SKM-1 (cell line): ENCODE data around the gene LDLR.

ENCODE experiments used
- DNase-seq: peaks from one replicate; lab custom pipeline; 2025; ENCODE audit not compliant: unreplicated experiment; lab: John Stamatoyannopoulos, UW

The LDLR gene

DNA sequence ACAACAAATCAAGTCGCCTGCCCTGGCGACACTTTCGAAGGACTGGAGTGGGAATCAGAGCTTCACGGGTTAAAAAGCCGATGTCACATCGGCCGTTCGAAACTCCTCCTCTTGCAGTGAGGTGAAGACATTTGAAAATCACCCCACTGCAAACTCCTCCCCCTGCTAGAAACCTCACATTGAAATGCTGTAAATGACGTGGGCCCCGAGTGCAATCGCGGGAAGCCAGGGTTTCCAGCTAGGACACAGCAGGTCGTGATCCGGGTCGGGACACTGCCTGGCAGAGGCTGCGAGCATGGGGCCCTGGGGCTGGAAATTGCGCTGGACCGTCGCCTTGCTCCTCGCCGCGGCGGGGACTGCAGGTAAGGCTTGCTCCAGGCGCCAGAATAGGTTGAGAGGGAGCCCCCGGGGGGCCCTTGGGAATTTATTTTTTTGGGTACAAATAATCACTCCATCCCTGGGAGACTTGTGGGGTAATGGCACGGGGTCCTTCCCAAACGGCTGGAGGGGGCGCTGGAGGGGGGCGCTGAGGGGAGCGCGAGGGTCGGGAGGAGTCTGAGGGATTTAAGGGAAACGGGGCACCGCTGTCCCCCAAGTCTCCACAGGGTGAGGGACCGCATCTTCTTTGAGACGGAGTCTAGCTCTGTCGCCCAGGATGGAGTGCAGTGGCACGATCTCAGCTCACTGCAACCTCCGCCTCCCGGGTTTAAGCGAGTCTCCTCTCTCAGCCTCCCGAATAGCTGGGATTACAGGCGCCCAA is at the start of gene LDLR:
Gene LDLR, plus strand, starts transcription at position 210 of the 760 bp plus-strand sequence. Its CDS starts 86 bp downstream, at position 296.
- DNase-seq: peak; percentile 98

DNA sequence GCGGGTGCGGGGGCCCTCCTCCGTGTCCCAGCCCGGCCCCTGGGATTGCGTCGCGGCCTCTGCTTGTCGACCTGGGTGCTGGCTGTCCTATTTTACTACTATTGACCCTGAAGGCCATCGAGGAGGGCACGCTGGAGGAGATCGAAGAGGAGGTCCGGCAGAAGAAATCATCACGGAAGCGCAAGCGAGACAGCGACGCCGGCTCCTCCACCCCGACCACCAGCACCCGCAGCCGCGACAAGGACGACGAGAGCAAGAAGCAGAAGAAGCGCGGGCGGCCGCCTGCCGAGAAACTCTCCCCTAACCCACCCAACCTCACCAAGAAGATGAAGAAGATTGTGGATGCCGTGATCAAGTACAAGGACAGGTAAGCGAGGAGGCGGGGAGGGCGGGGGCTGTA is 48.1 kb upstream of the LDLR start:
- no peak for DNase-seq

DNA sequence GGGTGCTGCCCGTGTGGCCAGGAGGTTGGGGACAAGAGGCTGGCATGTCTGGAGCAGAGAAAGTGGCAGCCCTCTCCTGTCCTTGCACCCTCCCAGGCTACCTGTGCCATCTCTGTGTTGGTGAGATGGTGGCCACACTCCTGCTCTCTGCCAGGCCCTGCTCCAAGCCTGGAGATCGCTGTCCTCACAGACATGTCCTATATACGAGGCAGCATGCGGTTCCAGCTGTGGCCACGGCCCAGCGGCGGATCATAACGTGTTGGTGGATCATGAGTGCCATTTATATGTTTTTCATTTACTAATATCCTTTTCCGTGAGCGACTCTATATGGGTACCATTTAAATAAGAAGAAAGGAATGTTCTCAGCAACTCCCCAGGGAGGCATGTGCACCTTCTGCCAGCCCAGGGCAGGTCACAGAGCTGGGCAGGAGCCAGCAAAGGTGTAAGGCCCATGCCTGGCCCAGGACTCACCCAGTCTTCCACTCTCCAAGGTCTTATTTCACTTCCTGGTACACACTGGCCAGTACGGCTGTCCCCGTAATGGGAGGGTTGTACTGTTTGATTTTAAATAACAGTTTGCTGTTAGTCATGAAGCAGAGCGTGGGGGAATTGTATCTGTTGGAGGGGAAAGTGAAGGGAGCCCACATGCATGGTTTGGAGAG is 47.2 kb upstream of the LDLR start:
- DNase-seq: no peak

DNA sequence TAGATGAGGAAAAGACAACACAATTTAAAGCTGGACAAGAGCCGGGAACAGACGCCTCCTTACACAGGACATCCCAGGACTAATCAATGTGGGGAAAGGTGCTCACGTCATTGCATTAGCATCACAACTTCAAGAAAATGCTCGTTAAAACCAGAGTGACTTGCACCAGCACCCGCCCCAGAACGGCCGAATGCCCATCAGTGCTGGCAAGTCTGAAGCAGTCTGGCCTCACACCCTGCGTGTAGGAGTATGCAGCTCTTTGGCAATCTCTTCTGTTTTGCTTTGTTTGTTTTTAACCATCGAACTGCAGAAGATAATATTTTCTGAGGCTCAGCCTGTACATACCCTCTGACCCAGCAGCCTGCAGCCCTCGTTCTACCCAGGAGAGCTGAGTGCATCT is 44.8 kb upstream of the LDLR start:
- DNase-seq: no peak

DNA sequence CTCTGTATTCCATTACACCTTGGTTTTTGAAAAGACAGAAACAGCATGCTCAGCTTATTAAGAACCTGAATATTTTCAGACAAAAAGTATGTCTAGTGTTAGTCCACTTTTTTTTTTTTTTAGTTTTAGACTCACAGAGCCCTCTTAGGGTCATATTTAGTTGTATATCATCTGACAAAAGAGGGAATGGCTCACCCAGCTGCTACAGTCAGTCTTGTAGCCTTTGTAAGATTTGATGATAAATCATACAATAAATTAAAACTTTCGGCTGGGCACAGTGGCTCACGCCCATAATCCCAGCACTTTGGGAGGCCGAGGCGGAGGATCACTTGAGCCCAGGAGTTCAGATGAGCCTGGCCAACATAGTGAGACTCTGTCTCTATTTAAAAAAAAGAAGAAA is 43.7 kb upstream of the LDLR start:
- no peak for DNase-seq

DNA sequence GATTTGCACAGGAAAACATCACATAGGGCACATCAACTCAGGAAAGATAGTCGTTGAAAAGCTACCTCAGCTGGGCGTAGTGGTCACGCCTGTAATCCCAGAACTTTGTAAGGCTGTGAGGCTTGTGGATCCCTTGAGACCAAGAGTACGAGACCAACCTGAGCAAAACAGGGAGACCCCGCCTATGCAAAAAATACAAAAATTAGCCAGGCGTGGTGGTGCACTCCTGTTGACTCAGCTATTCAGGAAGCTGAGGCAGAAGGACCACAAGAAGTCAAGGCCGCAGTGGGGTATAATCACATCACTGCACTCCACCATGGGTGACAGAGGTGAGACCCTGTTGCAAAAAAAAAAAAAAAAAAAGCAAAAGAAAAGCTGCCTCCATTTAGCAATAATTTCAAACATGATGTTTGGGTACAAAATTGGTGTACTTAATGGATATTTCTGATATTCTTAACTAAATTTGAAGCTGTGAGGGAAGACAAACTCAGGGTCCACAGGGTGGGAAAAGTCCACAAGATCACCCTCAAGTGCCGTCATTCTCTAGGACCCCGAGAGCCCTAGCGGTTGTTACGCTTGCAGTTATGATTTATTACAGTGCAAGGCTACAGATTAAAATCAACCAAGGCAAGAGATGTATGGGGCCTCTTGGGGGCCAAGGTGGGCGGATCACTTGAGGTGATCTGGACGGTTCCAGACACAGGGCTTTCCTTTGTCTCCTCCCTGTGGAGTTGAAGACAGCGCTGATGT is 42.5 kb upstream of the LDLR start:
- no peak for DNase-seq

DNA sequence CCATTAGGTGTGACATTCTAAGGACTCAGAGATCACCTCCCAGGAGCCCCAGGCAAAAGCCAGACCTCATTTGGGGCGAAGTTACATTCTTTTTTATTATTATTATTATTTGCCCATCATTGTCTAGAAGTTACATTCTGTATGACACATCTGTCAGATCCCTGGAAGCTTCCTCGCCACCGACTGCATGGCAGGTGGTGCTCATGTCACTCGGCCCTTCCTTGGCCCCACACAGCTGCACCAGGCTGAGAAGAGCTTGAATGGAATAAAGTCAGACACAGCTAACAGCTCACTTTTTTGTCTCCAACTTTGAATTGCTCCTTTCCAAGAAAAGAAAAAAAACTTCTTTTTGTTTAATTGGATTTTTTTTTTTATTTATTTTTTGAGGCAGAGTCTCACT is 41.4 kb upstream of the LDLR start:
- no peak for DNase-seq

DNA sequence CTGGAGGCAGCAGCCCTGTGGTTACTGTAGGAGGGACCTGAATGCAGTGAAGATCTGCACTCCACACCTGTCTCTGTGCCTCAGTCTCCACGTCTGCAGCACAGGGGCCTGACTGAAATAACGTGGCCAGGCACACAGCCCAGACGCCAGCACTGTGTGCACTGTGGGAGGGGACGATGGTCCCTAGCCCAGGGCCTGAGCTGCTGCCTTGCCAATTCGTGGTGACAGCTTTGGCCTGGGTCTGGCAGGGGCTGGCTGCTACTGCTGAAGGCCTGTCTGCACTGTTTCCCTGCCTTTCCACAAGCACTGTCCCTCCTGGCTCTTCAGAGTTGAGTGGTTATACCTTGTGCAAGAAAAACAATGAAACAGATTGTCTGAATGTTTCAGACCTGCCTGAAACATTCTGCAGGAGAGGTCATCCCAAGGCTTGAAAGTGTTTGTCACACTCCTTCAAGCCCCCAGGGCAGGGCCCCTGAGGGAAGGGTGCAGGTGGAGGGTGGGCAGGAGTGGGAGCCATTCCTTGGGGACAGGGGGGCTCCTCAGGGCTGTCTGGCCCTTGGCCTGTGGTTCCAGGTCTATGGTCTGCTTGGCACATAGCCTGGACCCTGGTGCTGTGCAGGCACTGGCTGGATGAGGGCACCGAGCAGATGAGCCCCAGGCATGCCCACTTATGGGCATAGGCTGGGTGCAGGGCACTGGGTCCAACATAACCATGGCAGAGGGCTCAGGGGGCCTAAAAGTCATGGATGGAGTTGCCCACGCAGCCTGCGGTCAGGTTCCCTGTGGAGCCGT is 38.7 kb upstream of the LDLR start:
- no peak for DNase-seq

DNA sequence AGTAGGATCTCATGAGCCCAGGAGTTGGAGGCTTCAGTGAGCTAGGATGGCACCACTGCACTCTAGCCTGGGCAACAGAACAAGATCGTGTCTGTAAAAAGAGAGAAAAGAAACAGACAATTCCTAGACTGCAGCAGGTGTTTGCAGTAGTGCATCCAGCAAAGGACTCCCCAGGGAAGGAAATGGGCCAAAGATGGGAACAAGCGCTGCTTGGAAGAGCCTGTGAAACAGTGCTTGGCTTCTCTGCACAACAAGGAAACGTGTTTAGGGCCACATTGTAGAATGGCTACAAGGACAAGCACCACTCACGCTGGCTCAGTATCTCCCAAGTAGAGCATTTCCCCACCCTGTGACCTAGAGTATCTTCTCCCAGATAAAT is 35.5 kb upstream of the LDLR start:
- no peak for DNase-seq

DNA sequence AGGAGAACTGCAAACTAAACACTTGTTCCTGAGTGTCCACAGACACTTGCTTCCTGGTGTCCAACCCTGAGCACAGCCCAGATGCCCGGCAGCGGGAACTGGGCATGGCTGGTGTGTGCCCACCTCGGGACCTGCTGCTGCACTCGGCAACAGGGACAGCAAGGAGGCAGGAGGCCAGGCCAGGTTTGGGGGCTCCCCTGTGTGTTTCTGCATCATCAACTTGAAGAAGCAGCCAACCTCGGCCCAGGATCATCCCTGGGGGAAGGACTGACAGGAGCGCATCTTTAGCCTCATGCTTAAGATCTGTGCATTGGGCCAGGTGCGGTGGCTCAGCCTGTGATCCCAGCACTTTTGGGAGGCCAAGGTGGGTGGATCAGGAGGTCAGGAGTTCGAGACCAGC is 35.1 kb upstream of the LDLR start:
- no peak for DNase-seq

DNA sequence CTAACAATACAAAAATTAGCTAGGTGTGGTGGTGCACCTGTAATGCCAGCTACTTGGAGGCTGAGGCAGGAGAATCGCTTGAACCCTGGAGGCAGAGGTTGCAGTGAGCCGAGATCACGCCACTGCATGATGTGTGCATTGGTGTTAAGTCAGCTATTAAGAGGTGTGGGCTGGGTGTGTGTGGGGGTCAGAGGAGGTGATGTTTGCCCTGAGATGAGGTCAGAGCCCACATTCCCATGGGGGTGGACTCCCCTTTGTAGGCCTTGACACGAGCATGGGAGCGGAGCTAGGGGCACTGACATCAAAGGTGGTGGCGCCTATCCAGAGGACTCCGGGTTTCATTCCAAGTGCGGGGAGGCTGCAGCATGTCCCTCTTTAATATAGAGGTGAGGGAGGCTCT is 34.6 kb upstream of the LDLR start:
- no peak for DNase-seq

DNA sequence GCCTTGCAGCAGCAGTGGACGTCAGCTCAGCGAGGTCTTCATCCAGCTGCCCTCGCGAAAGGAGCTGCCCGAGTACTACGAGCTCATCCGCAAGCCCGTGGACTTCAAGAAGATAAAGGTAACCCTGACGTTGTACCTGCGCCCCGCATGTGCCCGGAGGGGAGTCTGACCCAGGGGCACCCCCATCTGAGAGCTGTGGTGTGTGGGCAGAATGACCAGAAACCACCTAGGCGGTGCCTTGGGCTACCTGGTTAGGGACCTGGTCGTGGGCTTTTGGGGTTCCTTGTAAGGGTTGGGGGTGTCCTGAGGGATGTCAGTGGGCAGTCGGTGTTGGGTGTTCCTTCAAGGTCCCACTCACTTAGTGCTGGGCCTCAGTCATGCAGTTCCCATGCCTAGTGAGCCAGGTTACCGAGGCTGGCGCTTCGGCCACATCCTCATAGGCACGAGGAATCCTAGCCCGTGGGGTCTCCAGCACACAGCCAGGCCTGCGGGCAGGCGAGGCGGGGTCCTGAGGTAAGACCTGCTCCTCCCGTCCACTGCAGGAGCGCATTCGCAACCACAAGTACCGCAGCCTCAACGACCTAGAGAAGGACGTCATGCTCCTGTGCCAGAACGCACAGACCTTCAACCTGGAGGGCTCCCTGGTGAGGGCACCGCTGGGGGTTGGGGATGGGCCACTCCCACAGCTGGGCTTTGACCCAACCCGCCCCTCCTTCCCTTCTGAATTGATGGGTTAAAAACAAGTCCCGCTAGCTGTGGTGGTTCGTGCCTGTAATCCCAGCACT is 30.8 kb upstream of the LDLR start:
- DNase-seq: no peak

DNA sequence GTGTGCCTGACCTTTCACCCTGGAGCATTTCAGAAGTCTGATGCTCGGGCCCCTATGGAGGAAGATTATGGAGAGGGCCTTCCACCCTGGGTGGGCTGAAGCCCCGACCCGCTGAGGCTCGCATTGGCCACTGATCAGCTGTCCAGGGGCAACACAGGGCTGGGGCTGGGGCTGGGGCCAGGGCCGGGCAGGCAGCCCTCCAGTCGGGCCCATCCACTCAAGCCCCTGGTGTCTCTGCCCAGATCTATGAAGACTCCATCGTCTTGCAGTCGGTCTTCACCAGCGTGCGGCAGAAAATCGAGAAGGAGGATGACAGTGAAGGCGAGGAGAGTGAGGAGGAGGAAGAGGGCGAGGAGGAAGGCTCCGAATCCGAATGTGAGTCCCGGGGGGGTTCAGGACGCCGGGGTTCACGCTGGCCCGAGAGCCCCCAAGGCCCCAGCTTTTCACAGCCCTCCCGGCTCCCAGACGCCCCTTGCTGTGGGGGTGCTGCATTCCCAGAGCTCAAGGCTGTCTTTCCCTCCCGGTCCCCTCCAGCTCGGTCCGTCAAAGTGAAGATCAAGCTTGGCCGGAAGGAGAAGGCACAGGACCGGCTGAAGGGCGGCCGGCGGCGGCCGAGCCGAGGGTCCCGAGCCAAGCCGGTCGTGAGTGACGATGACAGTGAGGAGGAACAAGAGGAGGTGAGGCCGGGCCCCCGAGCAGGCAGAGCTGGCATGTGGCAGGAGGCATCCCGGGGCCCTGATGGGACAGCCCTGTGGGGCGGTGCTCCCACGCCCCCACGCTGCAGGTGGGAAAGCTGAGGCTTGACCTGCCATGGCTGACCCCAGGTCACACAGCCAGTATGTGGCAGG is 29.5 kb upstream of the LDLR start:
- DNase-seq: no peak

DNA sequence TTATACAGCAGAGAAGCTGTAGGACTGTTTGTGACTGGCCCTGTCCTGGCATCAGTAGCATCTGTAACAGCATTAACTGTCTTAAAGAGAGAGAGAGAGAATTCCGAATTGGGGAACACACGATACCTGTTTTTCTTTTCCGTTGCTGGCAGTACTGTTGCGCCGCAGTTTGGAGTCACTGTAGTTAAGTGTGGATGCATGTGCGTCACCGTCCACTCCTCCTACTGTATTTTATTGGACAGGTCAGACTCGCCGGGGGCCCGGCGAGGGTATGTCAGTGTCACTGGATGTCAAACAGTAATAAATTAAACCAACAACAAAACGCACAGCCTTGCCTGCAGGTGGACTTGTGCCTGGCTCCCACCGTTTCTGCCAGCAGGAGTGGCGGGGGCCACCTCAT is 27.3 kb upstream of the LDLR start:
- no peak for DNase-seq

DNA sequence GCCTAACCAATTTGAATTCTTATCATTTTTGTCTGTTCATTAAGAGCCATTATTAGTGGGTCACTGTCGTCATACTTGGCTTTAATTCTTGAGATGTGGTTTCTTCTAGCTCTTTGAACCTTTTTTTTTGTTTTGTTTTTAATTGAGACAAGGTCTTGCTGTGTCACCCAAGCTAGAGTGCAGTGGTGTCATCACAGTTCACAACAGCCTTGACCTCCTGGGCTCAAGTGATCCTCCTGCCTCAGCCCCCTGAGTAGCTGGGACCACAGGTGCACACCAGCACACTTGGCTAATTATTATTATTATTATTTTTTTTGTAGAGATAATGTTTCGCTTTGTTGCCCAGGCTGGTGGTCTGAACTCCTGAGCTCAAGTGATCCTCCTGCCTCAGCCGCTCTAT is 25.8 kb upstream of the LDLR start:
- DNase-seq: no peak

DNA sequence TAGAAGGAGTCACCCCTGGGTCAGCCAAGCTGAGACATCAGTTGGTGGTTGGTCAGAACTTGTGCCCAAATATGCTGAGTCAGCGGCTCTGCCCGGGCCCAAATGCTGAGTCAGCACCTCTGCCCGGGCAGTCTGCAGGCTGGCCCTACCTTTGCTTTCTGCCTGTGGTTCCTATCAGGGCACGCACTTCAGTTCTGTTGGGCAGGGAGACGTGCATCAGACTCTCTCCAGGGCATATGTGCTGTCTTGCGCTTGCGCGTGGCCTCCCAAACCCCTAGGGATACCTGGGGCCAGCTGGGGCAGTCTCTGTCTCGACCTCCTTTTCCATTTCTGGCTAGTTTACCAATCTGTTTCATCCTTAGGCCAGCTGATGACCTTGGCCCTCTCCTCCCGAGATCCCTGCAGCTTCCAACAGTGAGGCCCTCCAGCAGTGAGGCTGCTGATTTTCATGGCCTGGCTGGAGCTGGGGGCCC is 24.4 kb upstream of the LDLR start:
- DNase-seq: no peak

DNA sequence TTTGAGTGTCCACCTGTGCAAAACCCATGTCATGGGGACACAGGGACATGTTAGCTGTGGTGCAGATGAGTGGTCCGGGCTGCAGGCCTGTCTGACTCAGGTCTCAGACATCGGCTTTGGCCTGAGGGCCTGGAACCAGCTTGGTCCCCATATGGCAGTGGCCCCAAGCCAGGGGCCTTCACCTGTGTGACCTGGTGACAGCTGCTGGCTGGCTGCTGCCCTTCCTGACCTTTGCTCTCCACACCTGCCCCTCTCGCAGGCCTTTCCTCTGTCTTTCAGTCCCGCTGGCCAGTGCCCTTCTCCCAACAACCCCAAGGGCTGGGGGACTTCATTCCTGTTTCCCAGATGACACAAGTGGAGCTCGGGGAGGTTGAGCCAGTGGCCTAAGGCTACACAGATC is 22.9 kb upstream of the LDLR start:
- DNase-seq: no peak

DNA sequence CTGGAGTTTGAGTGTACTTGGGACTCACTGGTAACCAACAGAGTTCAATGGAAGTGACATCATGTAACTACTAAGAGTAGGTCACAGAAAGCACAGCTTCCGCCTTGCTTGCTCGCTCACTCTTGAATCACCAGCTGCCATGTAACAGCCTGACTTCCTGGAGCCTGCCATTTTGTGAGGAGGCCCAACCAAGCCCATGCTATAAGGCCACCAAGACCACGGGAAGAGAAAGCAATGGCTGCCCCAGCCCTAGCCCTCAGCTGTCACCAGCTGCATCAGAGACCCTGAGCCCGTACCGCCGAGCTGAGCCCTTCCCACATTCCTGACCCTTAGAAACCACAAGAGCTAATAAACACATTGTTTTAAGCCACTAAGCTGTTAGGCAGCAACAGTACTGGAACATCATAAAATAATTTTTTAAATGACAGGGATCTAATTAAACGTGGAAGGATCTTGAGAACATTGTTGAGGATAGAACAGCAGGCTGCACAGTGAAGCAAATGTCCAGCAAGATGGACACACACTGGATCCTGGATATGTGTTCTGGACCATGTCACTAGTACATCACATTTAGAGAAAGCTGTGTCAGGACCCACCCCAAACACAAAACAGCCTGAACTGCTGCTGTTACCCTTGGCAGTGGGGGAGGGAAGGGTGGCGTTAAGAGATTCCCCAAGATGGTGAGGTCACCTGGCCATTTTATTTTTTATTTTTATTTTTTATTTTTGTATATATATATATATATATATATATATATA is 21.7 kb upstream of the LDLR start:
- DNase-seq: no peak

DNA sequence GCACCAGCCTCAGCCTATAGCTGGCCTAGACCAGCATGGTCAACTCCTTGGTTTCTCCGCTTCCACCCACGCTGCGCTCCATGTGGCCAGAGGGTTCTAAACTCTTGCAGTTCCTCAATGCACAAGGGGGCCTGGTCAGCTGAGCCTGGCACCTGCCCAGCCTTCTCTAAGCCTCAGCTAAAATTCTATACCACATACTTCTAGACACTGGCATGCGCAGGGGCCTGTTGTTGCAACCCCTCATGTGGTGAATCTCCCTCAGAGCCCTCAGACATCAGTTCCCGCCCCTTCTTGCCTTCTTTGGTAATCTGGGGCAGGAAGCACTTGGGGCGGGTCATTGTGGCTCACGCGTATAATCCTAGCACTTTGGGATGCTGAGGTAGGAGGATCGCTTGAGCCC is 19.7 kb upstream of the LDLR start:
- no peak for DNase-seq
